Liver (tissue), 9 donors: ENCODE measurements around the gene WDR45B. TPM values are rescaled to one million over a fixed set of nuclear protein-coding genes. Genes with fewer than 3 reads are reported as not detected.

ENCODE experiments used
- DNase-seq: peaks from one replicate; pipeline ENCODE4 v3.0.0-alpha.2; 2017; ENCODE audit warnings: low spot score
- H3K27ac ChIP-seq, 2 donors: one replicate each; pipeline ENCODE4 v1.7.0; 2013; ENCODE audit warnings: inconsistent platforms in 2 of 2, low read length in 2 of 2, control low read depth in 1 of 2, low read depth in 1 of 2, mild to moderate bottlenecking in 1 of 2
- H3K27me3 ChIP-seq, 4 donors: one replicate each; pipeline versions ENCODE4 v1.6.1 to v1.7.0; 2013; ENCODE audit warnings: low read length in 3 of 4, inconsistent platforms in 1 of 4, mild to moderate bottlenecking in 1 of 4, moderate library complexity in 1 of 4; ENCODE audit not compliant: control insufficient read depth in 4 of 4, insufficient read depth in 4 of 4
- H3K36me3 ChIP-seq, 4 donors: one replicate each; pipeline versions ENCODE4 v1.6.1 to v1.7.0; 2013; ENCODE audit warnings: low read length in 3 of 4, mild to moderate bottlenecking in 3 of 4, low read depth in 1 of 4, moderate library complexity in 1 of 4; ENCODE audit not compliant: control insufficient read depth in 4 of 4, insufficient read depth in 3 of 4
- H3K4me1 ChIP-seq, 4 donors: one replicate each; pipeline versions ENCODE4 v1.6.1 to v1.7.0; 2013; ENCODE audit warnings: low read length in 3 of 4, mild to moderate bottlenecking in 3 of 4, moderate library complexity in 1 of 4; ENCODE audit not compliant: control insufficient read depth in 4 of 4, insufficient read depth in 4 of 4
- H3K4me3 ChIP-seq, 3 donors: one replicate each; pipeline versions ENCODE4 v1.6.1 to v1.7.0; 2013; ENCODE audit warnings: low read length in 3 of 3, control low read depth in 1 of 3, low read depth in 1 of 3, mild to moderate bottlenecking in 1 of 3
- H3K9ac ChIP-seq, 2 donors: one replicate each; pipeline ENCODE4 v1.7.0; 2013; ENCODE audit warnings: low read length in 2 of 2, mild to moderate bottlenecking in 2 of 2, moderate library complexity in 2 of 2, control low read depth in 1 of 2, low read depth in 1 of 2
- H3K9me3 ChIP-seq, 4 donors: one replicate each; pipeline versions ENCODE4 v1.6.1 to v1.7.0; 2013; ENCODE audit warnings: low read length in 3 of 4; ENCODE audit not compliant: control insufficient read depth in 4 of 4
- ATF3 ChIP-seq: IDR thresholded peaks from 2 replicates; pipeline ENCODE4 v1.6.1; 2016; ENCODE audit warnings: antibody characterized with exemption
- EGR1 ChIP-seq, 2 donors: IDR thresholded peaks; 2 replicates each; pipeline ENCODE4 v1.6.1; 2016 to 2018; ENCODE audit warnings: antibody characterized with exemption in 2 of 2, low read depth in 2 of 2
- FOXA1 ChIP-seq: IDR thresholded peaks from 2 replicates; pipeline ENCODE4 v1.6.1; 2016; ENCODE audit warnings: antibody characterized with exemption
- GABPA ChIP-seq, 2 donors: IDR thresholded peaks in 1 of 2; conservative IDR thresholded peaks in 1 of 2; 2 replicates each; pipeline ENCODE4 v1.6.1; 2016; ENCODE audit warnings: antibody characterized with exemption in 2 of 2, mild to moderate bottlenecking in 1 of 2, moderate library complexity in 1 of 2
- HNF4A ChIP-seq, 2 donors: conservative IDR thresholded peaks; 2 replicates each; pipeline ENCODE4 v1.6.1; 2016; ENCODE audit warnings: antibody characterized with exemption in 2 of 2, mild to moderate bottlenecking in 2 of 2
- HNF4G ChIP-seq: IDR thresholded peaks from 2 replicates; pipeline ENCODE4 v1.6.1; 2016; ENCODE audit warnings: antibody characterized with exemption
- JUND ChIP-seq, 2 donors: IDR thresholded peaks; 2 replicates each; pipeline ENCODE4 v1.6.1; 2016; ENCODE audit warnings: antibody characterized with exemption in 2 of 2
- MAX ChIP-seq: IDR thresholded peaks from 2 replicates; pipeline ENCODE4 v1.6.1; 2016; ENCODE audit warnings: antibody characterized with exemption
- RAD21 ChIP-seq, 2 donors: IDR thresholded peaks; 2 replicates each; pipeline ENCODE4 v1.6.1; 2016; ENCODE audit warnings: antibody characterized with exemption in 2 of 2, mild to moderate bottlenecking in 2 of 2
- REST ChIP-seq: IDR thresholded peaks from 2 replicates; pipeline ENCODE4 v1.6.1; 2016; ENCODE audit warnings: antibody characterized with exemption, mild to moderate bottlenecking
- RXRA ChIP-seq, 2 donors: IDR thresholded peaks; 2 replicates each; pipeline ENCODE4 v1.6.1; 2017 to 2018; ENCODE audit warnings: antibody characterized with exemption in 2 of 2, mild to moderate bottlenecking in 1 of 2
- SP1 ChIP-seq: IDR thresholded peaks from 2 replicates; pipeline ENCODE4 v1.6.1; 2018; ENCODE audit warnings: antibody characterized with exemption, mild to moderate bottlenecking
- TAF1 ChIP-seq: conservative IDR thresholded peaks from 2 replicates; pipeline ENCODE4 v1.6.1; 2016; ENCODE audit warnings: antibody characterized with exemption, mild to moderate bottlenecking
- YY1 ChIP-seq: IDR thresholded peaks from 2 replicates; pipeline ENCODE4 v1.6.1; 2016; ENCODE audit warnings: antibody characterized with exemption, mild to moderate bottlenecking
- WGBS: extraction: QIAGEN DNeasy Blood & Tissue Kit; methylation state at CpG from one replicate; pipeline ENCODE4 v1.1.7; 2013; 5-methylcytosine and 5-hydroxymethylcytosine counted together
- polyA plus RNA-seq, 2 donors: library from polyadenylated mRNA; stranded (reverse) in 1 of 2; unstranded in 1 of 2; fragments of 200-250 nt in 1 of 2; fragments of >200 nt in 1 of 2; fragmentation: Nextera tagmentation in 1 of 2; extraction: Ambion mirVana in 1 of 2; gene quantifications; one replicate each; pipeline versions ENCODE4 v1.2.1 to v1.2.3, GENCODE V29; 2013 to 2015
- total RNA-seq, 2 donors: library from RNA; depleted of rRNA; stranded (reverse); fragments of >200 nt; gene quantifications; one replicate each; pipeline ENCODE4 v1.2.3, GENCODE V29; 2014
- TF ChIP-seq, protein P1 (sequence below): fragments of 150-350 bp; IDR thresholded peaks from 2 replicates; pipeline ENCODE4 v1.5.1; 2017; ENCODE audit warnings: improper control_type of control experiment, low read depth, low read length; ENCODE audit not compliant: missing input control
- TF ChIP-seq, protein P2 (sequence below): IDR thresholded peaks from 2 replicates; pipeline ENCODE4 v1.6.1; 2016; ENCODE audit warnings: antibody characterized with exemption
- donor health status: healthy.
- donor health status: healthy.
- donor health status: healthy.
- donor health status: healthy.
- donor health status: healthy.

WDR45B gene
- total and polyA plus RNA-seq, 4 donors: 25.4 to 40.9 (median 29.2) TPM

DNA sequence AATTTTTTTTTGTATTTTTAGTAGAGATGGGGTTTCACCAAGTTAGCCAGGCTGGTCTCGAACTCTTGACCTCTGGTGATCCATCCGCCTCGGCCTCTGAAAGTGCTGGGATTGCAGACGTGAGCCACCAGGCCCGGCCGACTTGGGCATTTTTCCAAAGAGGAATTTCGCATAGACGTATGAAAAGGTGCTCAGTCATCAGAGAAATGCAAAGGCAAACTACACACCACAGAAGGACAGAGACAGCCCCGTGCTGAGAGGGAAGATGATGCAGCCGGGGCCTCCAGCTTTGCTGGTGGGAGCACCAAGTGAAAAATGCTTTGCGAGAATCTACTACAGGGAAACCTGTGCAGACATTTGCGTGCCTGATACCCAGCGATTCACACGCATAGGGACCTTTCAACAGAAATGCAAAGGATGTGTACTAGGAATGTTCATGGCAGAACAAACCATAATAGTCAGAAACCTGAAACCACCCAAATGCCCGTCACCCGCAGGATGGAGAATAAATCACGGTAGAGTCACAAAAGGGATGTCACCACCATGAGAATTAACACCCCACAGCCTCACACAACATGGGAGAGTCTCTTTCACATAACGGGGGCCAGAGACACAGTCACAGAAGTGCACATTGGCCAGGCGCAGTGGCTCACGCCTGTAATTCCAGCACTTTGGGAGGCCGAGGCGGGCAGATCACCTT, 45.1 kb upstream of the WDR45B start:
- Histone ChIP-seq H3K4me3 (no peak overlapping the region), H3K27ac (no peak overlapping the region), H3K9ac (no peak overlapping the region), H3K27me3 (no peaks in the 10 kb centered on the region), H3K9me3 (peaks cover 0 to 6% (median 2%) of the 10 kb centered on the region in 4 donors), H3K4me1 (peaks cover 3 to 11% (median 9%) of the 10 kb centered on the region in 4 donors), H3K36me3 (no peaks in the 10 kb centered on the region)
- 95% methylated on average over 22 of the region's 22 CpGs for WGBS
- no peak for DNase-seq
- TF ChIP-seq REST: no peak

- TF ChIP-seq, protein P1, sequence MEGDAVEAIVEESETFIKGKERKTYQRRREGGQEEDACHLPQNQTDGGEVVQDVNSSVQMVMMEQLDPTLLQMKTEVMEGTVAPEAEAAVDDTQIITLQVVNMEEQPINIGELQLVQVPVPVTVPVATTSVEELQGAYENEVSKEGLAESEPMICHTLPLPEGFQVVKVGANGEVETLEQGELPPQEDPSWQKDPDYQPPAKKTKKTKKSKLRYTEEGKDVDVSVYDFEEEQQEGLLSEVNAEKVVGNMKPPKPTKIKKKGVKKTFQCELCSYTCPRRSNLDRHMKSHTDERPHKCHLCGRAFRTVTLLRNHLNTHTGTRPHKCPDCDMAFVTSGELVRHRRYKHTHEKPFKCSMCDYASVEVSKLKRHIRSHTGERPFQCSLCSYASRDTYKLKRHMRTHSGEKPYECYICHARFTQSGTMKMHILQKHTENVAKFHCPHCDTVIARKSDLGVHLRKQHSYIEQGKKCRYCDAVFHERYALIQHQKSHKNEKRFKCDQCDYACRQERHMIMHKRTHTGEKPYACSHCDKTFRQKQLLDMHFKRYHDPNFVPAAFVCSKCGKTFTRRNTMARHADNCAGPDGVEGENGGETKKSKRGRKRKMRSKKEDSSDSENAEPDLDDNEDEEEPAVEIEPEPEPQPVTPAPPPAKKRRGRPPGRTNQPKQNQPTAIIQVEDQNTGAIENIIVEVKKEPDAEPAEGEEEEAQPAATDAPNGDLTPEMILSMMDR: no peak
- TF ChIP-seq RAD21 (IDR thresholded peaks at IDR 0.05): no peak
- no peak for TF ChIP-seq GABPA (IDR thresholded peaks at IDR 0.05 in 1 of 2, conservative IDR thresholded peaks at IDR 0.05 in 1 of 2)
- no peak for TF ChIP-seq SP1
- no peak for TF ChIP-seq EGR1 (IDR thresholded peaks at IDR 0.05; ENCODE audit: low read depth in 2 of 2)
- no peak for TF ChIP-seq YY1
- no peak for TF ChIP-seq JUND (IDR thresholded peaks at IDR 0.05)
- TF ChIP-seq MAX: no peak
- TF ChIP-seq FOXA1: no peak
- TF ChIP-seq, protein P2, sequence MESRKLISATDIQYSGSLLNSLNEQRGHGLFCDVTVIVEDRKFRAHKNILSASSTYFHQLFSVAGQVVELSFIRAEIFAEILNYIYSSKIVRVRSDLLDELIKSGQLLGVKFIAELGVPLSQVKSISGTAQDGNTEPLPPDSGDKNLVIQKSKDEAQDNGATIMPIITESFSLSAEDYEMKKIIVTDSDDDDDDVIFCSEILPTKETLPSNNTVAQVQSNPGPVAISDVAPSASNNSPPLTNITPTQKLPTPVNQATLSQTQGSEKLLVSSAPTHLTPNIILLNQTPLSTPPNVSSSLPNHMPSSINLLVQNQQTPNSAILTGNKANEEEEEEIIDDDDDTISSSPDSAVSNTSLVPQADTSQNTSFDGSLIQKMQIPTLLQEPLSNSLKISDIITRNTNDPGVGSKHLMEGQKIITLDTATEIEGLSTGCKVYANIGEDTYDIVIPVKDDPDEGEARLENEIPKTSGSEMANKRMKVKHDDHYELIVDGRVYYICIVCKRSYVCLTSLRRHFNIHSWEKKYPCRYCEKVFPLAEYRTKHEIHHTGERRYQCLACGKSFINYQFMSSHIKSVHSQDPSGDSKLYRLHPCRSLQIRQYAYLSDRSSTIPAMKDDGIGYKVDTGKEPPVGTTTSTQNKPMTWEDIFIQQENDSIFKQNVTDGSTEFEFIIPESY: no peak
- no peak for TF ChIP-seq HNF4G
- TF ChIP-seq RXRA (IDR thresholded peaks at IDR 0.05): no peak
- TF ChIP-seq ATF3: no peak
- no peak for TF ChIP-seq HNF4A (conservative IDR thresholded peaks at IDR 0.05)
- no peak for TF ChIP-seq TAF1
- 88% methylated on average over 16 of the region's 16 CpGs for WGBS
- Histone ChIP-seq H3K4me3 (no peak overlapping the region), H3K9ac (no peak overlapping the region), H3K27me3 (no peaks in the 10 kb centered on the region), H3K27ac (no peak overlapping the region), H3K9me3 (peaks cover 0 to 6% (median 2%) of the 10 kb centered on the region in 4 donors), H3K36me3 (no peaks in the 10 kb centered on the region), H3K4me1 (peaks cover 0 to 13% (median 7%) of the 10 kb centered on the region in 4 donors)
- DNase-seq: no peak
Measured at GRCh38 chr17:82692268-82692667, 44.0 kb upstream of the WDR45B start.
